NCI-H187 treated with DMSO at 0.1 percent for 48 hours (cell line): ENCODE results near the gene UCN.
"Not testable (repeated sequence)": the region's sequence is repeated elsewhere in the genome, so short reads cannot be mapped to it uniquely, and the experiment has no call there.

Source experiments
- DNase-seq: peaks from one replicate; lab custom pipeline; 2025; lab: John Stamatoyannopoulos, UW

Gene UCN

GRCh38 chr2:27314709-27315108 is 6.5 kb upstream of the UCN start:
- no peak for DNase-seq

- DNase-seq: no peak
Measured at GRCh38 chr2:27313882-27314645, 5.8 kb upstream of the UCN start.

GRCh38 chr2:27312152-27312551 is 3.9 kb upstream of the UCN start:
- DNase-seq: no peak

GRCh38 chr2:27309651-27310050 is 1.4 kb upstream of the UCN start:
- DNase-seq: no peak

- DNase-seq: no peak
Measured at GRCh38 chr2:27307545-27308358, 493 bp downstream of the UCN start.

- DNase-seq: no peak
Measured at GRCh38 chr2:27307287-27307544, 1.0 kb downstream of the UCN start.

- DNase-seq: no peak
Measured at GRCh38 chr2:27306573-27307286, 1.5 kb downstream of the UCN start.

- no peak for DNase-seq
Measured at GRCh38 chr2:27306136-27306535, 2.1 kb downstream of the UCN start.

GRCh38 chr2:27305516-27305915 is 2.7 kb downstream of the UCN start:
- DNase-seq: no peak

- no peak for DNase-seq
Measured at GRCh38 chr2:27304488-27305240, 3.6 kb downstream of the UCN start.

- DNase-seq: no peak
Measured at GRCh38 chr2:27303093-27304025, 4.9 kb downstream of the UCN start.

- DNase-seq: not testable (repeated sequence)
Measured at GRCh38 chr2:27300606-27301005, 7.6 kb downstream of the UCN start.

GRCh38 chr2:27298391-27299080 is 9.7 kb downstream of the UCN start:
- DNase-seq: no peak

- DNase-seq: no peak
Measured at GRCh38 chr2:27297195-27297594, 11.1 kb downstream of the UCN start.

- DNase-seq: no peak
Measured at GRCh38 chr2:27296481-27296880, 11.8 kb downstream of the UCN start.

- DNase-seq: no peak
Measured at GRCh38 chr2:27294928-27295327, 13.3 kb downstream of the UCN start.

- no peak for DNase-seq
Measured at GRCh38 chr2:27291865-27292264, 16.4 kb downstream of the UCN start.

- DNase-seq: no peak
Measured at GRCh38 chr2:27290549-27290948, 17.7 kb downstream of the UCN start.

- DNase-seq: no peak
Measured at GRCh38 chr2:27288610-27289009, 19.6 kb downstream of the UCN start.

- no peak for DNase-seq
Measured at GRCh38 chr2:27285481-27285880, 22.8 kb downstream of the UCN start.

- DNase-seq: no peak
Measured at GRCh38 chr2:27284996-27285395, 23.2 kb downstream of the UCN start.
